Activated CD8-positive, alpha-beta T cell treated with anti-CD3 and anti-CD28 coated beads for 36 hours (primary cell): ENCODE data around the gene YARS1. TPM values are rescaled to one million over a fixed set of nuclear protein-coding genes. Genes with fewer than 3 reads are reported as not detected.

Experiments
- ATAC-seq: fragments of 200-7000 bp; cut with Tn5 transposase; one replicate; pipeline ENCODE4 v1.10.0; 2021; ENCODE audit warnings: mild to moderate bottlenecking, moderate library complexity
- CTCF ChIA-PET: fragments of 350-600 bp; sonication (Branson Sonifier 250); formaldehyde crosslinking; loops from one replicate; lab custom pipeline; 2021; ENCODE audit warnings: antibody characterized with exemption; lab: Charles Lee
- POLR2A ChIA-PET: fragments of 350-600 bp; sonication (Branson Sonifier 250); formaldehyde crosslinking; loops from one replicate; lab custom pipeline; 2021; ENCODE audit warnings: antibody characterized with exemption; lab: Charles Lee
- DNase-seq: peaks from one replicate; pipeline ENCODE4 v3.0.0-alpha.2; 2020
- H3K27ac Mint-ChIP-seq: one replicate; pipeline ENCODE4 v1.8.0; 2021; ENCODE audit warnings: mild to moderate bottlenecking, mixed read lengths
- H3K27me3 Mint-ChIP-seq: one replicate; pipeline ENCODE4 v1.8.0; 2021; ENCODE audit warnings: mixed read lengths
- H3K36me3 Mint-ChIP-seq: one replicate; pipeline ENCODE4 v1.8.0; 2021; ENCODE audit warnings: low read depth, mixed read lengths
- H3K4me1 Mint-ChIP-seq: one replicate; pipeline ENCODE4 v1.8.0; 2021; ENCODE audit warnings: low read depth, mixed read lengths
- H3K4me3 Mint-ChIP-seq: one replicate; pipeline ENCODE4 v1.8.0; 2021; ENCODE audit warnings: mild to moderate bottlenecking, moderate library complexity, mixed read lengths
- H3K9me3 Mint-ChIP-seq: one replicate; pipeline ENCODE4 v1.8.0; 2021; ENCODE audit warnings: mixed read lengths
- intact Hi-C: fragments of 100-400 bp; cut with micrococcal nuclease; formaldehyde crosslinking; loops from one replicate; pipeline ENCODE4 v1.10.0; 2022
- total RNA-seq, 2 experiments: library from RNA; stranded (reverse); gene quantifications; one replicate each; pipeline ENCODE4 v1.2.3, GENCODE V29; 2021
- TF ChIP-seq, protein P1 (sequence below): fragments of 200-600 bp; IDR thresholded peaks from one replicate; pipeline ENCODE4 v1.8.0; 2022; ENCODE audit warnings: antibody characterized with exemption, mild to moderate bottlenecking

Gene YARS1
- total RNA-seq, 2 experiments from 2014 or later = 231 to 238 TPM

DNA sequence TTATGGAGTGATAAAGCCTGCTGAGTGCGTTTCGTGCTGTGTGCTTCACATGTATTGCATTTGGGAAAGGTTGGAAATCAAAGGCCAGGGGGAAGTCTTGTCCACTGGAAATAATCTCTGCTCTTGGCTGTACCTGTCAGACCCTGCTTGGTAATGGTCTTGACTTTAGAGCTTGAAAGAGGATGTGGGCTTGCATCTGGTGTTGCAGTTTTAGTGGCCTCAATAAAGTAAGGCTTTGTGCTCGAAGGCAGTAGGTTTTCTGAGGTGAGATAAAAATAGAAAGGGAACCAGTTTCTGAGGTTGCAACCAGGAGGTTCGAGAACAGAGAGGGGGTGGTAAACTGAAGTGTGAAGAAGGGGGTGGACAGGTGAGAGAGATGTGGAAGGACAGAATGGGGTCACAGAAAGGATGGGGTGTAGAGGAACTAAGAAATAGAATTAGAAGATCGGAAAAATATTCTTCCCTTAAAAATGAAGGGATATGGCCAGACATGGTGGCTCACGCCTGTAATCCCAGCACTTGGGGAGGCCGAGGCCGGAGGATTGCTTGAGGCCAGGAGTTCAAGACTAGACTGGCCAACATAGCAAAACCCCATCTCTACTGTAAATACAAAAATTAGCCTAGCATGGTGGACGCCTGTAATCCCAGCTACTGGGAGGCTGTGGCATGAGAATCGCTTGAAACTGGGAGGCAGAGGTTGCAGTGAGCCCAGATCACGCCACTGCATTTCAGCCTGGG lies 1.8 kb upstream of the YARS1 start:
- intact Hi-C loops = no loop called here
- peak overlapping the region; percentile 100 for H3K4me3 Mint-ChIP-seq

GRCh38 chr1:32817815-32818786 lies 943 bp upstream of the YARS1 start:
- Mint-ChIP-seq H3K27ac (peak overlapping the region; percentile 98), H3K36me3 (peaks cover 39% of the 10 kb centered on the region), H3K4me1 (peaks cover 46% of the 10 kb centered on the region), H3K27me3 (no peaks in the 10 kb centered on the region), H3K4me3 (peak overlapping the region; percentile 100), H3K9me3 (no peaks in the 10 kb centered on the region)
- POLR2A ChIA-PET = interaction anchor here (0.8 to 3.9 kb wide), 8 partner anchors 8 to 169 kb away, joined by 3 to 39 read pairs (median 4); partner anchors contain the start of genes RBBP4 and ZBTB8OS
- CTCF ChIA-PET = interaction anchor here (1.5 kb wide), 1 partner anchor 106 kb away, joined by 3 read pairs; no protein-coding TSS in a partner anchor
- ATAC-seq (no peak), DNase-seq (peak; percentile 53)
- TF ChIP-seq, protein P1, sequence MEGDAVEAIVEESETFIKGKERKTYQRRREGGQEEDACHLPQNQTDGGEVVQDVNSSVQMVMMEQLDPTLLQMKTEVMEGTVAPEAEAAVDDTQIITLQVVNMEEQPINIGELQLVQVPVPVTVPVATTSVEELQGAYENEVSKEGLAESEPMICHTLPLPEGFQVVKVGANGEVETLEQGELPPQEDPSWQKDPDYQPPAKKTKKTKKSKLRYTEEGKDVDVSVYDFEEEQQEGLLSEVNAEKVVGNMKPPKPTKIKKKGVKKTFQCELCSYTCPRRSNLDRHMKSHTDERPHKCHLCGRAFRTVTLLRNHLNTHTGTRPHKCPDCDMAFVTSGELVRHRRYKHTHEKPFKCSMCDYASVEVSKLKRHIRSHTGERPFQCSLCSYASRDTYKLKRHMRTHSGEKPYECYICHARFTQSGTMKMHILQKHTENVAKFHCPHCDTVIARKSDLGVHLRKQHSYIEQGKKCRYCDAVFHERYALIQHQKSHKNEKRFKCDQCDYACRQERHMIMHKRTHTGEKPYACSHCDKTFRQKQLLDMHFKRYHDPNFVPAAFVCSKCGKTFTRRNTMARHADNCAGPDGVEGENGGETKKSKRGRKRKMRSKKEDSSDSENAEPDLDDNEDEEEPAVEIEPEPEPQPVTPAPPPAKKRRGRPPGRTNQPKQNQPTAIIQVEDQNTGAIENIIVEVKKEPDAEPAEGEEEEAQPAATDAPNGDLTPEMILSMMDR = no peak
- intact Hi-C loops = no loop called here

More for the DNA sequence above, 1.8 kb upstream of the YARS1 start:
- ChIA-PET POLR2A (interaction anchor here (0.8 to 3.9 kb wide), 6 partner anchors 8 to 170 kb away, joined by 3 to 39 read pairs (median 4); no protein-coding TSS in a partner anchor), CTCF (interaction anchor here (1.5 kb wide), 1 partner anchor 107 kb away, joined by 3 read pairs; no protein-coding TSS in a partner anchor)
- H3K36me3 Mint-ChIP-seq = peaks cover 31% of the 10 kb centered on the region
- H3K27me3 Mint-ChIP-seq = no peaks in the 10 kb centered on the region
- TF ChIP-seq, protein P1 = no peak
- DNase-seq = peak; percentile 55
- peaks cover 37% of the 10 kb centered on the region for H3K4me1 Mint-ChIP-seq
- ATAC-seq = peak; percentile 6
- peak overlapping the region; percentile 98 for H3K27ac Mint-ChIP-seq
- no peaks in the 10 kb centered on the region for H3K9me3 Mint-ChIP-seq

- no peaks in the 10 kb centered on the region for H3K27me3 Mint-ChIP-seq
- POLR2A ChIA-PET = interaction anchor here (0.7 to 3.9 kb wide), 7 partner anchors 10 to 166 kb away, joined by 3 to 39 read pairs (median 4); partner anchors contain the start of genes RBBP4 and ZBTB8OS
- H3K27ac Mint-ChIP-seq = peak overlapping the region; percentile 98
- intact Hi-C loops = no loop called here
- no peaks in the 10 kb centered on the region for H3K9me3 Mint-ChIP-seq
- ATAC-seq = no peak
- DNase-seq = no peak
- peaks cover 54% of the 10 kb centered on the region for H3K4me1 Mint-ChIP-seq
- peaks cover 51% of the 10 kb centered on the region for H3K36me3 Mint-ChIP-seq
- TF ChIP-seq, protein P1 = no peak
- CTCF ChIA-PET = no interaction called here
- H3K4me3 Mint-ChIP-seq = peak overlapping the region; percentile 100
Observed at GRCh38 chr1:32816676-32817158, 441 bp downstream of the YARS1 start.

GRCh38 chr1:32813941-32814739 lies 3.0 kb downstream of the YARS1 start:
- Mint-ChIP-seq H3K9me3 (no peaks in the 10 kb centered on the region), H3K36me3 (peaks cover 77% of the 10 kb centered on the region), H3K27me3 (no peaks in the 10 kb centered on the region), H3K4me1 (peaks cover 64% of the 10 kb centered on the region), H3K4me3 (peak overlapping the region; percentile 100), H3K27ac (peak overlapping the region; percentile 61)
- DNase-seq (no peak), ATAC-seq (no peak)
- TF ChIP-seq, protein P1 = no peak
- ChIA-PET POLR2A (interaction anchor here (0.7 kb wide), 1 partner anchor 78 kb away, joined by 3 read pairs; no protein-coding TSS in a partner anchor), CTCF (no interaction called here)
- intact Hi-C loops = no loop called here
